GM18505 (cell line): Measurements from ENCODE around the gene GDE1.

Source experiments
- ATAC-seq: cut with Tn5 transposase; IDR thresholded peaks from one replicate; pipeline ENCODE4 v1.9.1; 2021; ENCODE audit not compliant: unreplicated experiment
- POLR2A ChIP-seq: IDR thresholded peaks from 4 replicates; pipeline ENCODE4 v1.6.1; 2011; ENCODE audit warnings: borderline replicate concordance; ENCODE audit not compliant: insufficient read depth, insufficient read length; ENCODE audit errors: extremely low read depth

Gene GDE1

DNA sequence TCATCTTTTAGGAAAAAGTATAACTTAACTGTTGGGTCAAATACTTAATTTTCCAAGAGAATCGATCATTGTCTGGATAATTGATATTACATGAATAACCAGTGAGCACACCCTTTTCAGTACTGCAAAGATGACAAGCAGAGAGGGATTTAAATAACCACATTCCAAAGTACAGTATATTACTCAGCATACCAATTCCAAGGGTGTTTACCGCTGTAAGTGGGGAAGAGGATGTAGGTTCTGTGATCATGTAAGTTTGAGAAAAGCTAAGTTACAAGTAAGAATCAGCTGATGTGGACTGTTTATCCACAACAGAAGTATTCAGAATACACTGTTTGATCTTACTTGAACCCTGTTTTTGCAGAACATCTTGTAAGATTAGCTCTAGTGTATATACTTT is 6.1 kb downstream of the GDE1 start:
- no peak for ATAC-seq
- no peak for TF ChIP-seq POLR2A

DNA sequence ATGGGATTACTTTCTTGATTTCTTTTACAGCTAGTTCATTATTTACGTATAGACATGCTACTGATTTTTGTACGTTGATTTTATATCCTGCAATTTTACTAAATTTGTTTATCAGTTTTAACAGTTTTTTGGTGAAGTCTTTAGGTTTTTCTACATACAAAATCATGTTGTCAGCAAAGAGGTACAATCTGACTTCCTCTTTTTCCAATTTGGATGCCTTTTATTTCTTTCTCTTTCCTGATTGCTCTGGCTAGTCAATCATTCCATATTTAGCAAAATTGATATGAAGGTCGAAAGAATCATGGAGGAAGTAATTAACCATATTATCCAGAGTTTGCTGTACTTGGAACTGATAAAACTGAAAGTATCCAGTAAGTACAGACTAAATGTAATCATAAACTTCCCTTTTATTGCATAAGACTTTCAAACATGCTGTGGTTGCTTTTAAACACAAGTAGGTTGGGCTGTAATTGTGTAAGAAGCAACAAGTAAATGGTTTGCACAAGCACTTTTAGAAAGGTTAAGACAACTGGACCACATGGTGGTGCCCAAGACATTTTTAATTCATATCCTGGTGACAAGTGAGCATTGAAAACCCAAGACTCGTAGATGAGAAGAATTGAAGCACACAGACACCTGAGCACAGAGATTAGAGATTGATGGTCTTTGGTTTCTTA is 8.4 kb downstream of the GDE1 start:
- ATAC-seq: no peak
- TF ChIP-seq POLR2A: no peak

DNA sequence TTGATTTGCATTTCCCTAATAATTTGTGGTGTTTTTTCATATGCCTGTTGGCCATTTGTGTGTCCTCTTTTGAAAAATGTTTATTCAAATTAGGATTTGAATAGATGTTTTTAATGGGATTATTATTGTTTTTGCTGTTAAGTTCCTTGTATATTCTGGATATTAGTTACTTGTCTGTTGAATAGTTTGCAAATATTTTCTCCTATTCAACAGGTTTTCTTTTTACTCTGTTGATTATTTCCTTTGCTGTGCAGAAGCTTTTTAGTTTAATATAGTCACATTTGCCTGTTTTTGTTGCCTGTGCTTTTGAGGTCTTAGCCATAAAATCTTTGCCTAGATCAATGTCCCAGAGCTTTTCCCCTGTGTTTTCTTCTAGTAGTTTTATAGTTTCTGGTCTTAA is 9.6 kb downstream of the GDE1 start:
- no peak for TF ChIP-seq POLR2A
- no peak for ATAC-seq

DNA sequence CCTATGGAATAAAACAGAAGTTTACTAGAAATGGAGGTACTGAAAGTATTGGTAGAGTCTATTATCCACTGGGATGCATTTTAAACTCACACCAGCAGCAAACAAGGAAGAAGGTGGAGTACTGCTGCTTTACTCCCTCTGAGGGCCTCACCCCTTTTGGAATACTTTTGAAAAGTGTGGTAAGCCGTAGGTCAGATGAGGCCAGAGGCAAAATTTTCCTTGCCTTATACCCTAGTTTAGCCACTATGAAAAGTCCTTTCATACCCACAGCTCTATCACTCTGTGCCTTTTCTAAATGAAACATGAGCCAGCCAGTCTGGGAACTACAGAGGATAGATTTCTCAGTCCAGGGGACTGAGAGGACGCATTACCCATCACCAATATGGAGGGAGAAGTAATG is 14.0 kb downstream of the GDE1 start:
- no peak for TF ChIP-seq POLR2A
- ATAC-seq: no peak

DNA sequence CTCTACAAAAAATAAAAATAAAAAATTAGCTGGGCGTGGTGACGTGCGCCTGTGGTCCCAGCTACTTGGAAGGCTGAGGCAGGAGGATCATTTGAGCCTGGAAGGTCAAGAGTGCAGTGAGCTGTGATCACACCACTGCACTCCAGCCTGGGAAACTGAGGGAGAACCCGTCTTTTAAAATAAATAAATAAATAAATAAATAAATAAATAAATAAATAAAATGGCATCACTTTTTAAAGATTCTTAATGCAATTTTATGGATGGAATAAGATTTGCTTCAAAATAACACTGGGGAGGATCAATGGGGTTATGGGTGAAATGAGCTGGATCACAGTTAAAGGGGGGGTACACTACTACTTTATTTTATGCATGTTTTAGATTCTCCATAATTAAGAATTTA is 14.9 kb downstream of the GDE1 start:
- no peak for ATAC-seq
- TF ChIP-seq POLR2A: no peak

DNA sequence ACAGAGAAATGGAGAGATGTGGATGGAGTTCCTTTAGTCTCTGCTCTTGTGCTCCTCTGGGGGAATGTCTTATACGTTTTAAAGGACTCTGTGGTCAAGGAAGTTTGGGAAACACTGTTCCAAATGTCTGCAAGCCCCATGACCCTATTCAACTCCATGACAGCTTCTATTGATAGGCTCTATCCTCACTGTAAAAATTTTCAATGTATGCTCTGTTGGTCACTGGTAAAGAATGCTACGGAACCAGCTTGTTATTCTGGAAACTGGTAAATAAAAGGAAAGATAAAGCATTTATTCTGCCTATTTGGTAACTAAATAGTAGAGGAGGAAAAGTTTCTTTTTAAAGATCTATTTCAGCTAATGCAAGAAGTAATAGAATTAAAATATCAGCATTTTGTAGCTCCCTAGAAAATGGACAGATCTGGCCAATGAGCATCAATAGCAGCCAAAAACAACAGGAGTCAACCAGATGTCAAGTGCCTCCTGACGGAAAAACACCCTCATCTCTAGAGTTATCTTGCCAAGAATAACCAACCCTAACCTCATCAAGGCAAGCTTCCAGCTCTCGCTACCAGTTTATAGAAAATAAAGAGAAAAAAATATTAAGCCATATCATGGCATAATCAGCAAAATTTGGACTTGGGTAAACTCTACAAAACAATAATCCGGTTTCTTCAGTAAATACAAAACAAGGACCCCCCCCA is 16.1 kb downstream of the GDE1 start:
- no peak for ATAC-seq

DNA sequence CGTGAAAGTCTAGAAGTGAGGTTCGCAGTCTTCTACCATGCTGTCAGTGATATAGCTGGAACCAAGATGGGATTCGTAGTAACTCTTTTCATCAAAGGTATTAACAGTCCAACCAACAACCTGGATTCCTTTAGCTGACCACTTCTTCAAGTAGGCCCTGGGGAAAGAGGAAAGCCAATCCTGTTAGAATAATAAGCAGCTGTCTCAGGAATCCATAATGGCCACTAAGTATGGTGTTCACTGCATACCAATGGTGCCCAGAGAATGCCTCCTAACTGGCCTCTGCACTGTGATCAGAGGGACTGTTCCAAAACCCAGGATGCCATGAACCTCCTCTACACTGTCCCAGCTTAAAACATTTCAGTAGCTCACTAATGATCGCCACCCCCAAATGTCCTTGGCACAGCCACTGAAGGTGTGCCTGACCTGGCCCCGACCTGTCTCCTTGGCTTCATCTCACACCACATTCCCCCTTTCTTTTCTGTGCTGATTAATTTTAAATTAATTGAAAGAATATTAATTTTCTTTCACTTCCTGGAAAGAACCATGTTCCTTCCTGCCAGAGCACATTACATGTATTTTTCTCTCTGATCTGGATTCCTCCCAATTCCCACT is 18.3 kb downstream of the GDE1 start:
- TF ChIP-seq POLR2A: no peak
- ATAC-seq: no peak

More for the DNA sequence above, 16.1 kb downstream of the GDE1 start:
- TF ChIP-seq POLR2A: no peak

DNA sequence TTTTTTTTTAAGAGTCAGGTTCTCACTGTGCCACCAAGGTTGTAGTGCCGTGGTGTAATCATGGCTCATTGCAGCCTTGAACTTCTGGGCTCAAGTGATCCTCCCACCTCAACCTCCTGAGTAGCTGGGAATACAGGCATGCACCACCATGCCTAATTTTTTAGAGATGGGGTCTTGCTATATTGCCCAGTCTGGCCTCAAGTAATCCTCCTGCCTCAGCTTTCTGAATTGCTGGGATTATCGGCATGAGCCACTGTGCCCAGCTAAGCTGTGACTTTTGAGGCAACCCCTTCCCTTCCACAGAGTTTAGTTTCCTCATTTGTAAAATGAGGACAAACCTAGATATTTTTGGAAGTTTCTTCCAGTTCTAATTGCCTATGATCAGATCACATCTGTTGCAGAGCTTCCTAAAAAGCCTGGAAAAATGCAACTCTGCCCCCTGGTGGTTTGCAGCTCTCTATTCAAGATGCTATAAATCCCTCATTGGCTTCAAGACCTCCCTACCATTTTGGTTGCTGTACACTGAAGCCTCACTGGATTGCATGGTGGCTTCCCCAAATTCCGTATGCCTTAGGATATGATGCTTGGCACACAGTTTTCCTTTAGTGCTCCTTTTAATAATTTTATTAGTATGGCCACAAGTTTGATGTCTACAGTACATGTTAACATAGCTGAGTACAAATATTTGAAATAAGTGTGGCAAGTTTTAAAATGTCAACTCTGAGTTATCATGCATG is 19.3 kb downstream of the GDE1 start:
- TF ChIP-seq POLR2A: no peak
- no peak for ATAC-seq

DNA sequence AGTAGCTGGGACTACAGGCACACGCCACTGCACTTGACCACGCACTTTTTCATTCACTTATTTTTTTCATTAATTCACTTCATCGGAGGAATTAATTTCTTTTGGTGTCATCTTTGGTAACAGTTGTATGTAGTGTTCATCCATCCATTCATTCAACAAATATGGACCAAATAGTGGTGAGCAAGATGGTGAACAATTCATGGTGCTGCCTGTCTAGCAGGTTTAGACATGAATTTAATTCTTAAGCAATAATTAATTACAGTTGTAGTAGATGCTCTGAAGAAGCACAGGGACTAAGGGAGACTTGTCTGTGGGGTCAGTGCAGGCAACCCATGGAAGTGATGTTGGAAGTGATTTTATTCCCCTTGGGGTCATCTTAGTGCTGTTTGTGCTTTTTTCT is 22.4 kb downstream of the GDE1 start:
- no peak for TF ChIP-seq POLR2A
- no peak for ATAC-seq

DNA sequence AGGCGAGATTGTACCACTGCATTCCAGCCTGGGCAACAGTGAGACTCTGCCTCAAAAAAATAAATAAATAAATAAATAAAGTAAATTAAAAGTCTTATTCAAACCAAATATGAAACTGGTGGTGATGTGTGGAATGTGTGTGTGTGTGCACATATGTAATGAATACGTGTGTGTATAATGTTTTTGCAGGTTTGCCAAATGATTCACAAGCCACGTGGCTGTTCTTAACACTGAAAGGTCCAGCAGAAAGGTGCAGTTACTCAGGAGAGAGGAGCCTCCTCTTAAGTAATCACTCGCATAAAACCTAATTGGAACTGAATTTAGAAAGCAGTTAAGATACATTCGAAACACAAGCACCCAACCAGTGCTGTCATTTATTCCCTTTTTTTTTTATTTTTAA is 22.9 kb downstream of the GDE1 start:
- no peak for ATAC-seq
- no peak for TF ChIP-seq POLR2A

DNA sequence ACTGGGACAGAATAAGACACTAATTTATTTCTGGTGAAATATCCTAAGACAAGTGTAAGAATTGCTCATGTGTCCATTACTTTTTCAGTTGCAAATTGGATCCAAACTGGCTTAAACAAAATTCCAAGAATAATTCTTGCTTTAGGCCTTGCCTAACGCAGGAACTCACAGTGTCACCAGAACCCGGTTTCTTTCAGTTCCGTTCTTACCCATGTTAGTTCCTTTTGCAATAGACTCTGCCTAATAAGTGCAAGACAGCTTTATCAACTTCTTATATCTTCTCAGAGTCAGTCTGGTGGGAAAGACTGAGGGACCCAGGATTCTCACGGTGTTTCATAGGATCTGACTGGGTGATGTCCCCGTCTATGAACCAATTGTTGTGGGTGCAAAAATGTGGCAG is 24.7 kb downstream of the GDE1 start:
- TF ChIP-seq POLR2A: no peak
- no peak for ATAC-seq

DNA sequence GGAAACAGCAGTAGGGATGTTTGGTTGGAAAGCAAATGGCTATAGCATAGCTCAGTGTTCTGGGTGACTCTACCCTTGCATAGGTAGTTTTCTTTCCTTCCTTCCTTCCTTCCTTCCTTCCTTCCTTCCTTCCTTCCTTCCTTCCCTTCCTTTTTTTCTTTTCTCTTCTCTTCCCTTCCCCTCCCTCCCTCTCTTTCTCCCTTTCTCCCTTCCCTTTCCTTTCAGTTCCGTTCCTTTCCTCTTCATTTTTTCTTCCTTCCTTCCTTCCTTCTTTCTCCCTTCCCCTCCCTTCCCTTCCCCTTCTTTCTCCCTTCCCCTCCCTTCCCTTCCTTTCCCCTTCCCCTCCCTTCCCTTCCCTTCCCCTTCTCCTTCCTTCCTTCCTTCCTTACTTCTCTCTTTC is 31.3 kb downstream of the GDE1 start:
- TF ChIP-seq POLR2A: no peak
- no peak for ATAC-seq

DNA sequence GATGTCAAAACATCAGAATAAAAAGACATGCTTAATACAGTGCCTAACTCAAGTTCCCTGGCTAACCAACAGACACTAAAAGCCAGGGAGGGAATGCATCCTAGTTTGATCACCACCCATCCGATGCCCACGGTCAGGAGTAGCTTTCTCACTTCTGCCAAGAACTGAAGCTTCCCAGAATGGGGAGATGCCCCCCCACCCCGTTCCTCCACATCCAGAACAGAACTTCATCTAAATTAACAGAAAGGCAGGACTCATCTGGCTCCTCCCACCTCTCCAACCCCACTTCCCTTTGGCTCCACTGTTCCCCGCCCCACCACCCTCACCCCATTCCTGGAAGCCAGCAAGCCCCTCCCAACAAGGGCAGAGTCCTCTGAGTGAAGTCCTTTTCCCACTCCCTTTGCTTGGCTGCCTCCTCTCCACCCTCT is 33.7 kb downstream of the GDE1 start:
- ATAC-seq: no peak
- TF ChIP-seq POLR2A: no peak
